Neutrophil (primary cell): ENCODE measurements around the gene C5orf46.
"Not testable (repeated sequence)": the region's sequence is repeated elsewhere in the genome, so short reads cannot be mapped to it uniquely, and the experiment has no call there.

Experiments
- H3K27ac ChIP-seq: fragments of 200-600 bp; sonication (generic); 2 replicates; pipeline ENCODE4 v1.5.1; 2016; ENCODE audit warnings: mild to moderate bottlenecking, moderate library complexity
- H3K27me3 ChIP-seq: fragments of 200-600 bp; sonication (generic); 2 replicates; pipeline ENCODE4 v1.6.0; 2016; ENCODE audit warnings: mild to moderate bottlenecking
- H3K36me3 ChIP-seq: fragments of 200-600 bp; sonication (generic); 2 replicates; pipeline ENCODE4 v1.5.1; 2017
- H3K4me1 ChIP-seq, 2 experiments: fragments of 200-600 bp in 1 of 2; sonication (generic) in 1 of 2; 1 replicate in 1 of 2; 2 replicates in 1 of 2; pipeline versions ENCODE4 v1.5.1 to v1.6.1; 2013 to 2016; ENCODE audit warnings: low read depth in 1 of 2, low read length in 1 of 2, mild to moderate bottlenecking in 1 of 2, moderate library complexity in 1 of 2; ENCODE audit not compliant: control insufficient read depth in 1 of 2, insufficient read depth in 1 of 2
- H3K4me3 ChIP-seq, 2 experiments: fragments of 200-600 bp in 1 of 2; sonication (generic) in 1 of 2; 1 replicate in 1 of 2; 2 replicates in 1 of 2; pipeline ENCODE4 v1.5.1; 2013 to 2016; ENCODE audit warnings: low read depth in 1 of 2, low read length in 1 of 2, mild to moderate bottlenecking in 1 of 2, moderate library complexity in 1 of 2
- H3K9me3 ChIP-seq: fragments of 200-600 bp; sonication (generic); 2 replicates; pipeline ENCODE4 v1.5.1; 2016
- TF ChIP-seq, protein P1 (sequence below): fragments of 200-600 bp; sonication (generic); IDR thresholded peaks from 2 replicates; pipeline ENCODE4 v1.5.1; 2016; ENCODE audit warnings: antibody characterized with exemption

Gene C5orf46

GRCh38 chr5:147876141-147876540, 30.2 kb downstream of the C5orf46 start:
- H3K9me3 ChIP-seq, result no peaks in the 10 kb centered on the region
- TF ChIP-seq, protein P1, sequence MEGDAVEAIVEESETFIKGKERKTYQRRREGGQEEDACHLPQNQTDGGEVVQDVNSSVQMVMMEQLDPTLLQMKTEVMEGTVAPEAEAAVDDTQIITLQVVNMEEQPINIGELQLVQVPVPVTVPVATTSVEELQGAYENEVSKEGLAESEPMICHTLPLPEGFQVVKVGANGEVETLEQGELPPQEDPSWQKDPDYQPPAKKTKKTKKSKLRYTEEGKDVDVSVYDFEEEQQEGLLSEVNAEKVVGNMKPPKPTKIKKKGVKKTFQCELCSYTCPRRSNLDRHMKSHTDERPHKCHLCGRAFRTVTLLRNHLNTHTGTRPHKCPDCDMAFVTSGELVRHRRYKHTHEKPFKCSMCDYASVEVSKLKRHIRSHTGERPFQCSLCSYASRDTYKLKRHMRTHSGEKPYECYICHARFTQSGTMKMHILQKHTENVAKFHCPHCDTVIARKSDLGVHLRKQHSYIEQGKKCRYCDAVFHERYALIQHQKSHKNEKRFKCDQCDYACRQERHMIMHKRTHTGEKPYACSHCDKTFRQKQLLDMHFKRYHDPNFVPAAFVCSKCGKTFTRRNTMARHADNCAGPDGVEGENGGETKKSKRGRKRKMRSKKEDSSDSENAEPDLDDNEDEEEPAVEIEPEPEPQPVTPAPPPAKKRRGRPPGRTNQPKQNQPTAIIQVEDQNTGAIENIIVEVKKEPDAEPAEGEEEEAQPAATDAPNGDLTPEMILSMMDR, result no peak
- H3K27me3 ChIP-seq, result no peaks in the 10 kb centered on the region
- no peaks in the 10 kb centered on the region for H3K36me3 ChIP-seq
- no peak overlapping the region for H3K4me3 ChIP-seq
- no peaks in the 10 kb centered on the region for H3K4me1 ChIP-seq
- no peak overlapping the region for H3K27ac ChIP-seq

DNA sequence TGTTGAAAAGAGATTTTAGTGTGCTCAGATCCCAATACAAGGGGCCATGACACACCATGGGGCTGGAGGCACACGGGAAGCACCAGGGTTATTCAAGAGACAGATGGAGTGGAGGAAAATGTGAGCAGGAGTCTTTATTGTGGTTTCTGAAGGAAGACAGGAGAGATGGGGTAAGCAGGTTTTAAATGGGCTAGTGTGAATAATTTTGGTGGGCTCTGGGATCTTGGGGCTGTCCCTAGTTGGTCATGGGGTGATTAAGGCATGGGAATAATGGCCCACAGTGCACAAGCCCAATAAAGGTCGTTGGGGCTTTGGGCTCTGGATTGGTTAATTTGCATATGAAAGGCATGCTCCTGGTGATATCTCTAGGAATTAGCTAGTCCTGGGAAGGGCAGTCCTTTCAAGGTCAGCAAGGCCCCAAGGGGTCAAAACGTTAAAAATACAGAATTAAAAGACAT, 31.4 kb downstream of the C5orf46 start:
- Histone ChIP-seq H3K9me3 (no peaks in the 10 kb centered on the region), H3K4me1 (no peaks in the 10 kb centered on the region), H3K27ac (no peak overlapping the region), H3K36me3 (no peaks in the 10 kb centered on the region), H3K27me3 (no peaks in the 10 kb centered on the region), H3K4me3 (no peak overlapping the region)
- TF ChIP-seq, protein P1, result no peak

DNA sequence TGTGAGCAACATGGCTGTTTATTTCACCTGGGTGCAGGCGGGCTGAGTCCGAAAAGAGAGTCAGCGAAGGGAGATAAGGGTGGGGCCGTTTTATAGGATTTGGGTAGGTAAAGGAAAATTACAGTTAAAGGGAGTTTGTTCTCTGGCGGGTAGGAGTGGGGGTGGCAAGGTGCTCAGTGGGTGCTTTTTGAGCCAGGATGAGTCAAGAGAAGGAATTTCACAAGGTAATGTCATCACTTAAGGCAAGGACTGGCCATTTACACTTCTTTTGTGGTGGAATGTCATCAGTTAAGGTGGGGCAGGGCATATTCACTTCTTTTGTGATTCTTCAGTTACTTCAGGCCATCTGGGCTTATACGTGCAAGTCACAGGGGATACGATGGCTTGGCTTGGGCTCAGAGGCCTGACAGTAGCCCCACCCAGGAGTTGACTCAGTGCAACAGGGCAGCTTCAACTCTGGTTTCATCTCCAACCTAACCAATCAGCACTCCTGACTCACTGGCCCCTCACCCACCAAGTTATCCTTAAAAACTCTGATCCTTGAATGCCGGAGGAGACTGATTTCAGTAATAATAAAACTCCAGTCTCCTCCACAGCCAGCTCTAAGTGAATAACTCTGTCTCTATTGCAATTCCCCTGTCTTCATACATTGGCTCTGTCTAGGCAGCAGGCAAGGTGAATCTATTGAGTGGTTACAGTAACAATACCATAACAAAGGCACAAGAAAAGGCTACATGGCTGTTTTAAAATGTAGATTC, 32.0 kb downstream of the C5orf46 start:
- not testable (repeated sequence) for H3K27me3 ChIP-seq, H3K36me3 ChIP-seq, H3K4me3 ChIP-seq, H3K27ac ChIP-seq, H3K9me3 ChIP-seq, H3K4me1 ChIP-seq

GRCh38 chr5:147872744-147873435, 33.4 kb downstream of the C5orf46 start:
- not testable (repeated sequence) for H3K4me1 ChIP-seq, H3K4me3 ChIP-seq, H3K9me3 ChIP-seq, H3K27me3 ChIP-seq, H3K36me3 ChIP-seq, H3K27ac ChIP-seq

DNA sequence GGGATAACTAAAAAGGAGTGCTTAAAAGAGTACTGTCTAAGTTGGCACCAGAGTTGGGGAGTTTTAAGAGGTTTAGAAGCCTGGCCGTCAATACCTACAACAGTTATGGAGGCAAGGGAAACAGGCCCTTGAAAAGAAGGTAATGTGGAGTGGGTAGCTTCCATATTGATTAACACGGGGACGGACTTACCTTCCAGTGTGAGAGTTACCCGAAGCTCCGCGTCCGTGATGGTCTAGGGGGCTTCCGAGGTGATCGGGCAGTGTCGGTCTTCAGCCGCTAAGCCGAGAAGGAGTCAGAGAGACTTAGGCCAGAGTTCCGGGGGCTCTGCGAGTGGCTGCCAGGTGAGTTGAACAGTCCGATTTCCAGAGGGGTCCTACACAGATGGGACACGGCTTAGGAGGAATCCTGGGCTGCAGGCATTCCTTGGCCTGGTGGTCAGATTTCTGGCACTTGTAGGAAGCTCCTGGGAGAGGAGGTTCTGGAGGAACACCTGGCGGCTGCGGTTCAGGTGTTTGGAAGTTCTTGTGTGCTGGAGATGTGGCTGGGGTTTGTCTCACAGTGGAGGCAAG, 34.3 kb downstream of the C5orf46 start:
- H3K4me1 ChIP-seq, H3K9me3 ChIP-seq, H3K27ac ChIP-seq, H3K27me3 ChIP-seq, H3K36me3 ChIP-seq, H3K4me3 ChIP-seq: not testable (repeated sequence)

DNA sequence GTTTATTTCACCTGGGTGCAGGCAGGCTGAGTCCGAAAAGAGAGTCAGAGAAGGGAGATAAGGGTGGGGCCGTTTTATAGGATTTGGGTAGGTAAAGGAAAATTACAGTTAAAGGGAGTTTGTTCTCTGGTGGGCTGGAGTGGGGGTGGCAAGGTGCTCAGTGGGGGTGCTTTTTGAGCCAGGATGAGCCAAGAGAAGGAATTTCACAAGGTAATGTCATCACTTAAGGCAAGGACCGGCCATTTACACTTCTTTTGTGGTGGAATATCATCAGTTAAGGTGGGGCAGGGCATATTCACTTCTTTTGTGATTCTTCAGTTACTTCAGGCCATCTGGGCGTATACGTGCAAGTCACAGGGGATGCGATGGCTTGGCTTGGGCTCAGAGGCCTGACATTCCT, 36.4 kb downstream of the C5orf46 start:
- not testable (repeated sequence) for H3K27ac ChIP-seq, H3K27me3 ChIP-seq, H3K9me3 ChIP-seq, H3K36me3 ChIP-seq, H3K4me1 ChIP-seq, H3K4me3 ChIP-seq

DNA sequence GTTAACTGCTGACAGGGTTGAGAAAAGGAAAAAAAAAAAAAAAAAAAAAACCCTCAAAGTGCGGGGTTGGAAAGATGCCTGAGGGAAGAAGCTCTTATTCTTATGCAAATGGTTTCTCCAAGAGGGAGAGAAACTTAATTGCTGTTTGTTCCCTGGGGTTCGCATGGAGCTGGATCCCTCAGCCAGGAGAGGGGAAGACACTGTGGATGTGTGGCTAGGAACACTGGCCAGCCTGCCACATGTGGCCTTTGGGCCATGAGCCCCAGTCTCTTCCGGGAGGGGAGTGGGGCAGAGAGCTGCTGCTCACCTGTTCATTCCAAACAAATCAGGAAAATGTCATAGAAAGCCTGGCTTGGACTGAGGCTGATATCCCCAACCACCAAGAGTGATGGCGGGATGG, 37.2 kb downstream of the C5orf46 start:
- TF ChIP-seq, protein P1, result no peak
- no peak overlapping the region for H3K27ac ChIP-seq
- no peaks in the 10 kb centered on the region for H3K4me1 ChIP-seq
- no peaks in the 10 kb centered on the region for H3K9me3 ChIP-seq
- H3K4me3 ChIP-seq, result no peak overlapping the region
- no peaks in the 10 kb centered on the region for H3K36me3 ChIP-seq
- H3K27me3 ChIP-seq, result no peaks in the 10 kb centered on the region
